Neutrophil (primary cell): ENCODE results near the gene TCF7.

ENCODE experiments used
- H3K27ac ChIP-seq: fragments of 200-600 bp; sonication (generic); 2 replicates; pipeline ENCODE4 v1.5.1; 2016; ENCODE audit warnings: mild to moderate bottlenecking, moderate library complexity
- H3K27me3 ChIP-seq: fragments of 200-600 bp; sonication (generic); 2 replicates; pipeline ENCODE4 v1.6.0; 2016; ENCODE audit warnings: mild to moderate bottlenecking
- H3K36me3 ChIP-seq: fragments of 200-600 bp; sonication (generic); 2 replicates; pipeline ENCODE4 v1.5.1; 2017
- H3K4me1 ChIP-seq, 2 experiments: fragments of 200-600 bp in 1 of 2; sonication (generic) in 1 of 2; 1 replicate in 1 of 2; 2 replicates in 1 of 2; pipeline versions ENCODE4 v1.5.1 to v1.6.1; 2013 to 2016; ENCODE audit warnings: low read depth in 1 of 2, low read length in 1 of 2, mild to moderate bottlenecking in 1 of 2, moderate library complexity in 1 of 2; ENCODE audit not compliant: control insufficient read depth in 1 of 2, insufficient read depth in 1 of 2
- H3K4me3 ChIP-seq, 2 experiments: fragments of 200-600 bp in 1 of 2; sonication (generic) in 1 of 2; 1 replicate in 1 of 2; 2 replicates in 1 of 2; pipeline ENCODE4 v1.5.1; 2013 to 2016; ENCODE audit warnings: low read depth in 1 of 2, low read length in 1 of 2, mild to moderate bottlenecking in 1 of 2, moderate library complexity in 1 of 2
- H3K9me3 ChIP-seq: fragments of 200-600 bp; sonication (generic); 2 replicates; pipeline ENCODE4 v1.5.1; 2016
- CTCF ChIP-seq: fragments of 200-600 bp; sonication (generic); IDR thresholded peaks from 2 replicates; pipeline ENCODE4 v1.5.1; 2016; ENCODE audit warnings: antibody characterized with exemption

The TCF7 gene

DNA sequence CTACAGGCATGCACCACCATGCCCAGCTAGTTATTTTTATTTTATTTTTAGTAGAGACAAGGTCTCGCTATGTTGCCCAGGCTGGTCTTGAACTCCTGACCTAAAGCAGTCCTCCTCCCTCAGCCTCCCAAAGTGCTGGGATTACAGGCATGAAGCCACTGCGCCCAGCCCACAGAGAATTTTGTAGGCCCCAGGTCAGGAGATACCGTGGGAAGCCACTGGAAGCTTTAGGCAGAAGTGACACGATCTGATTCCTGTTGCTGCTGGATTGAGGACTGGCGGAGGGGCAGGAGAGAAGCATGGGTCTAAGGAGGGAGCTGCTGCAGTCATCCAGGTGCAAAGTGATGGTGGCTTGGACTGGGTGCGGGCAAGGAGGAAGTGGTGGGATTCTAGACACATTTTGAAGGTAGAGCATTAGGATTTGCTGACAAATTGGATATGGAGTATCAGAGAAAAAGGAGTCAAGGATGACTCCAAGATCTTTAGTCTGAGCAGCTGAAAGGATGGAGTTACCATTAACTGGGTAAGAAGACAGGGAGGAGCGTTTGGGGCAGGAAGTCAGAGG is 20.7 kb downstream of the TCF7 start:
- Histone ChIP-seq H3K27ac (no peak overlapping the region), H3K4me3 (no peak overlapping the region), H3K27me3 (no peaks in the 10 kb centered on the region), H3K4me1 (peaks cover 13 to 17% of the 10 kb centered on the region in 2 experiments), H3K36me3 (peaks cover 32% of the 10 kb centered on the region), H3K9me3 (no peaks in the 10 kb centered on the region)
- no peak for TF ChIP-seq CTCF

GRCh38 chr5:134136221-134136631 is 21.7 kb downstream of the TCF7 start:
- H3K27ac ChIP-seq: no peak overlapping the region
- H3K4me3 ChIP-seq: no peak overlapping the region
- H3K9me3 ChIP-seq: no peaks in the 10 kb centered on the region
- TF ChIP-seq CTCF: no peak
- H3K36me3 ChIP-seq: peaks cover 38% of the 10 kb centered on the region
- no peaks in the 10 kb centered on the region for H3K27me3 ChIP-seq
- peaks cover 21 to 24% of the 10 kb centered on the region in 2 experiments for H3K4me1 ChIP-seq

DNA sequence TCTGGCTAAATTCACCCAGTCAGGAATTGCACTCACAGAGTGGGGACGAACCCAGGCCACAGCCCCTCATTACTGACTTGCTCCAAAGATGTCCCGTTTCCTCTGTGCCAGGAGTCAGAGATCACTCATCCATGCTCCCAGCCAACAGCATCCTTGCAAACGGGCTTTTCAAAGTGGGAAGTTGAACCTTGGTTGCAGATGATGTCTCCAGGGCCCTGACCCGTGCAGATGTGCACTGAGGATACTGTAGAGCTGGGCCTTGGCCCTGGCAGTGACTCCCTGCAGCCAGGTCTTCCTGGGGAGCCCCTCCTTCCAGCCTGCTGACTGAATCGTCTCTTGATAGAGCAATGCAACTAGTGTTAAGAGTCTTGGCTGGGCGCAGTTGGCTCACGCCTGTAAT is 22.3 kb downstream of the TCF7 start:
- H3K36me3 ChIP-seq: peaks cover 36% of the 10 kb centered on the region
- no peak overlapping the region for H3K27ac ChIP-seq
- H3K27me3 ChIP-seq: no peaks in the 10 kb centered on the region
- H3K9me3 ChIP-seq: no peaks in the 10 kb centered on the region
- no peak overlapping the region for H3K4me3 ChIP-seq
- H3K4me1 ChIP-seq: peaks cover 21 to 24% of the 10 kb centered on the region in 2 experiments
- no peak for TF ChIP-seq CTCF

DNA sequence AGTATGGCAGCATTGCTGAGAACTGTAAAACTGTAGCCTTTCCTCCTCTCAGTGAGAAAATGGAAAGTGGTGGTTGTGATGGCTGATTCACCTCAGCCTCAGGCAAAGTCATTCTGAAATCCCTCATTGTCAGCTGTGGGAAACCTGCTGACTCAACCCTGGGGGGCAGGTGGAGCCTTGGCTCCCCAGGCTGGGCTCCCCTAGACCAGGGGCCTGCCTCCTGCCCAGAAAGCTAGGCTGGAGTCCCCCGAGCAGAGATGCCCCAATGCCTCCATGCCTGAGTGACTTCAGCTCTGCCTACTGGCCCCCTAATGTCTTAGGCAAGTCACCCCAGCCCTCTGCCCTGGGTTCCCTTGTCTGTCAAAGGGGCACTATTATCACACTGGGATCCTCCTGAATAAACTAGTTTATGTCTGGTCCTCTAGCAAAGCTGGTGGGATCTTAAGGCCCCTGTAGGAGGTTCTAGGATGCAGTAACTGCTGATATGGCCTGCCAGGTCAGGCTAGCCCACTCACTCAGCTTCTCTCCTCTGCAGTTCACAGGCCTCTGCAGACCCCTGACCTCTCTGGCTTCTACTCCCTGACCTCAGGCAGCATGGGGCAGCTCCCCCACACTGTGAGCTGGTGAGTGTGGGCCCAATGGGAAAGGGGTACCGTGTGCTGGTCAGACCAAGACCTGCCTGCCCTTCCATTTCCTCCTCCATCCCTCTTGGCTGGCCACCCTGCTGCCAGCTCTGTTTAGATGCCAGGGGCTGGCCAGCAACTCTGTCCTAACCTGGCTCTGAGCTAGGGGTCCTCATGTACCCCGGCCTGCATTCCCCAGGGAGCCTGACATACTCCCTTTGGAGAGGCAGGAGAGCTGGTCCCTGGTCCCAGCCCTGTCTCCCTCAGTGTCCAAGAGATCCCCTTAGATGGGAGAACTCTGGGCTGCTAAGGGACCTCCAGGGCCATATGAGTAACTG is 24.2 kb downstream of the TCF7 start:
- Histone ChIP-seq H3K4me1 (peaks cover 29 to 34% of the 10 kb centered on the region in 2 experiments), H3K9me3 (no peaks in the 10 kb centered on the region), H3K27ac (no peak overlapping the region), H3K36me3 (peaks cover 25% of the 10 kb centered on the region), H3K27me3 (no peaks in the 10 kb centered on the region), H3K4me3 (no peak overlapping the region)
- no peak for TF ChIP-seq CTCF

- peaks cover 19% of the 10 kb centered on the region for H3K36me3 ChIP-seq
- no peak overlapping the region for H3K27ac ChIP-seq
Observed at GRCh38 chr5:134139377-134139851, 24.9 kb downstream of the TCF7 start.

More at GRCh38 chr5:134139377-134139851, 24.9 kb downstream of the TCF7 start:
- TF ChIP-seq CTCF: no peak
- no peaks in the 10 kb centered on the region for H3K27me3 ChIP-seq
- peaks cover 37 to 40% of the 10 kb centered on the region in 2 experiments for H3K4me1 ChIP-seq
- H3K4me3 ChIP-seq: no peak overlapping the region
- no peaks in the 10 kb centered on the region for H3K9me3 ChIP-seq
